ENCODE results near the gene NRP1.

The NRP1 gene

GRCh38 chr10:33290321-33291052 is 44.0 kb downstream of the NRP1 start:
- no peak for DNase-seq

GRCh38 chr10:33289776-33290175 is 44.7 kb downstream of the NRP1 start:
- DNase-seq, result no peak

GRCh38 chr10:33288127-33288526 is 46.3 kb downstream of the NRP1 start:
- DNase-seq, result no peak

DNA sequence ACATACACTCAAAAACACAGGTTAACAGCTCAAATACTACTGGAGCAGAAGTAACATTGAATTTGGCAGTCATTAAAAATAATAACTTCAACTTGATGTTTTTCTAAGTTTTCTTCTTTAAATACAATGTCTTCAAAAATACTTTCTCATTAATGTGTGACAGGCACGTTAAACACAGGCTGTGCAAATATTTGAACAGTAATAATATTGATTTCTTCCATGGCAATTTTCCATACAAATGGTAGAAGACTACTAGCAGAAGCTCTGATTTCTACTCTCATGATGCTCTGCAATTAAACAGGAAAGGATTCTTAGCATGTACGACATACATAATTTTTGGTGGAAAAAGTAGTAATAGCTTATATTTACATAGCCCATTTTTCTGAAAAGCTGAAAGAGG is 47.4 kb downstream of the NRP1 start:
- DNase-seq, result no peak

GRCh38 chr10:33286157-33286934 is 48.1 kb downstream of the NRP1 start:
- DNase-seq, result no peak

- DNase-seq, result no peak
Measured at GRCh38 chr10:33284945-33285344, 49.5 kb downstream of the NRP1 start.

- DNase-seq, result peak; percentile 70
Measured at GRCh38 chr10:33279811-33280602, 54.5 kb downstream of the NRP1 start.

DNA sequence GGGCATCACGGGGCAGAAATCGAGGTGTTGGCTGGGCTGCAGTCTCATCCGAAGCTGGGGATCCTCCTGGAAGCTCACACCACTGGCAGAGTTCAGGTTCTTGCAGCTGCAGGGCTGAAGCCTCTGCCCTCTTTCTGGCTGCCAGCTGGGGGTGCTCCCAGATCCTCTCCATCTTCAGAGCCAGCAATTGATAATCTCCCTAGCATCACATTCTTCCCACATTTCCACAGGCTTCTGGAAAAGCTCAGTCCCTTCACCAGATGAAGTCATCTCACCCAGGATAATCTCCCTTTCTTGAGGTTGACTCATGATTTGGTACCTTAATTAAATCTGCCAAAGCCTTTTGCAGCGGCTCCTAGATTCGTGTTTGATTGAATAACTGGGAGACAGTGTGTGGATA is 55.2 kb downstream of the NRP1 start:
- peak; percentile 54 for DNase-seq

DNA sequence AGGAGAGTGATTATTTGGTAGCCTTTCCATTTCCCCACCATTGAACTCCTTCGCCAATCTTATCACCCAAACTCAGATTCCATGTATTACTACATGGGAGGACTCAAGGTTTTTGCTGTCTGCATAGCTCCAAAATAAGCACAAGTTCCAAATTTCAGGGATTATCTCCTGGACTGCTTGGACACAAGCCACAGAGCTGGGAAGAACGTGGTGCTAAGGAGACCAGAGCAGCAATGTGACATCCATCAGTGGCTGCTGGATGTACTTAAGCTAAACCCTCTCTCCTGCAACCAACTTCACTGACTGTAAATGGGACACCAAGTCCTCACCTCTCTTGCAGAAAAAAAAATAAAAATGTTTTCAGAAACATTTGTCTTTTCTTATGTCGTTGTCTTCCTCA is 56.3 kb downstream of the NRP1 start:
- peak; percentile 36 for DNase-seq

DNA sequence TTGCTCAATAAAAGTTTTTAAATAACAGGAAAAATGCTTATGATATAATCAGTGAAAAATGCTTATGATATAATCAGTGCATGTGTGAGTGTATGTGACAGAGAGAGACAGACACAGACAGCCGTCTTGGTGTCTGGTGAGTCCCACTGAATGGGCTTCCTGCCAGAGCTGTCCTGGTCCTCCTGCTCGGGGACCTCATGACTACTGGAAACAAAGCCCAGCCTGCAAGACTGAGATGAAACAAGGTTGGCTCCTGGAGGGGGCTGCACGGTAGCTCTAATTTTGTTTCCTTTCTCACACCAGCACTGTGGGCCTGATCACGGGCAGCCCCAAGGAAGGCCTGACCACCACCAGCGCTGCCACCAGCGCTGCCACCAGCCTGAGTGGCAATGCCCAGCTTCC is 57.3 kb downstream of the NRP1 start:
- peak; percentile 90 for DNase-seq

DNA sequence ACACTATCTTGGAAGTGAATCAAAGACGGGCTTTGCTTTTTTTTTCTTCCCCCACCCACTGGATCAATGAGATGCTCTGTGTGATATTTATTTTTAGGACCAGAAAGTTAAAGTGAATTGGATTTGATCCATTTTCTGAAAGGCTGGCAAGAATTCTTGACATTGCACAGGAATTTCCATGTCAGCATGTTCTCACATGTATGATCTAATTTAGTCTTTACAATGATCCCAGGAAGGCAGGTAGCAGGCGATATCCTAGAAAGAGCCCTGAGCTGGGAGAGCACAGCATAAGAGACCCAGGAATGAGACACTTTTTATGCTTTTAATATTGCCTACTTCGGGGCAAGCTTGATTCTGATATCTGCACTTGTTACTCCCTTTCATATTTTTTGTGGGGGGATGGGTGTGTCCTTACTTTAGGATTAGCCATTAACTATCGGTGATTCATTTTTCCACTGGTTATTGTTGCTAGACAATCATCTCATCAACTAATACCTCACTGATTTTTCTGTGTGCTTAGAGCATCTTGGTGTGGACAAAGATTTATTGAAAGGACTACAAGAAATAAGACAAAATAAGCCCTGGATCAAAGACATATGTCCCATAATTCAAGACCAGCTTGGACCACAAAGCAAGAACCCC is 58.1 kb downstream of the NRP1 start:
- no peak for DNase-seq

DNA sequence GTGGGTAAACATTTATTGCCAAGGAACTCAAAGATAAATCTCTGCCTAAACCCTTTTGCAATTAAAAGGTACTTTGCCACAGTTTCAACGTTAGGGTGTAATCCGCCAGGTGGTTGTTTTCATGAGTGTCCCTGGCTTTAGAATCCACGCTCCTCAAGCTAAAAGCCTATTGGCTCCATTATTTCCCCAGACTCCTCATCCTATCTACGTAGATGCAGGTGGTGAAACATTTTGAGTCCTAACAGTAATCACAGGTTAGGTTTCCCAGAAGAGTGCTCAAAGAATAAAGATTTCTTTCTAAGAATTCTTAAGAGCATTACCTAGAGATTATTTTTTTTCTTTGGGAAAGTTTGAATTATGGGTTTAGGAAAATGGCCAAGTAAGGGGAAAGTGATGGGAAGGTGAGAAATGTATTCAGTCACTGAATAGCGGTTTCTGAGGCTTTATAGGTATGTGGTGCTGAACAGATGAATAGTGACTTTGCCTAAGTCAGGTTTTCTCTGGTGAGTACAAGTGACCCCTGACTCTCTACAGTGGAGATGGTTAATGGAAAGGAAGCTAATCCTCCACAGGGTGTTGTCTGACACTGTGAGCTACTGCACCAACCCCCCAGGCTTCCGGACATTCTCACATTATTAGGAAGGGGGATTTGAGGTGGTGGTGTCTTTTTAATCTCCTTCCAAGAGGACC is 60.2 kb downstream of the NRP1 start:
- no peak for DNase-seq

GRCh38 chr10:33273295-33274002 is 61.0 kb downstream of the NRP1 start:
- peak; percentile 98 for DNase-seq

DNA sequence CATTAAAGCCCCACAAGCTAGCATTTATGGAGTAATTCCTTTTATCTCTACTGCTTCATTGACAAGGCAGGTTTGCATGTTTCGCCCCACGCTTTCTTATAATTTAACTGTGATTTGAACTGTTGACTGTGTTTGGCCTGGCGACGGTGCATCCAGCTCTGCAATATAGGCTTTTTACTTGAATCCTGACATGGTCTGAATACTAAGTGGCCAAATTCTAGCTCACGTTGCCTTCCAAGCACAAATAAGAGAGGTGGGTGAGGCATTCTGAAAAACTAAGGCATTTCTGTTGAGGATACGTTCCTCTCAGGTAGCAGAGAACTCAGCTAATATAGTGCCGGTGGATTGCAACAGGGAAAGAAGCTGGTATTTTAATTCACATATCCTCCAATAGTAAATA is 61.8 kb downstream of the NRP1 start:
- DNase-seq, result no peak

GRCh38 chr10:33271969-33272583 is 62.4 kb downstream of the NRP1 start:
- peak; percentile 68 for DNase-seq

GRCh38 chr10:33270971-33271370 is 63.5 kb downstream of the NRP1 start:
- DNase-seq, result no peak

GRCh38 chr10:33267708-33268107 is 66.8 kb downstream of the NRP1 start:
- no peak for DNase-seq

DNA sequence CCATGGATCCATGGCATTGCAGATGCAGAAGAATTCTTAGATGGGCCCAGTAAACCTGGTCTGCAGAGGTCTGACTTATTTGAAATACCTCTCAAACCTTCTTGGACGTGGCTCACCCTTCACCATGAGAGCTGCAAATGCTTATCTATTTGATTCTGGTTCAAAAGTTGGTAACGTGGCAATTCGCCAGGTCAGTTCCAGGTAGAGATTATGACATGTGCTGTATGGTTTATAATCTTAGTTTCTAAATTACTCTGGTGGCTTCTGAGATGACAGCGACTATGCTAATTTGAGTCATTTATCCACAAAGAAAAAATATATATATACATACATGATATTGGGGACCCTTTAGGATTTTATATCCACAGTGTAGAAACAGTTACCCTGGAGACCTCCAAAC is 68.8 kb downstream of the NRP1 start:
- no peak for DNase-seq

DNA sequence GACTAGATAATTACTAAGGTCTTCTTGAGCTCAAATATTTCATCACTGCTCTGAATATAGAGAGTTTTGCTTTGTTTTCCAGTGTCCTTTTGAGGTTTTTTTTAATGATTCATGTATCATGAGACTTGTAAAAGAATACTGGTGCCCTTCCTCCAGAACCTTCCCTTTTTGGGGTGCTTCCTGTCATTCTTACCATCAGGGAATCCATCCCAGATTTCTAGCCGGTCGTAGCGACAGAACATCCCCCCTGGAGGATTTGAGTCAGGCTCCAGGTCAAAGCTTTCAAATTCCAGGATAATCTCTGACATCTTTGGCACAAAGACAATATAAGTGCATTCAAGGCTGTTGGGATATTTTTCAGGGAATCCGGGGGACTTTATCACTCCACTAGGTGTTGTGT is 71.0 kb downstream of the NRP1 start:
- peak; percentile 47 for DNase-seq

DNA sequence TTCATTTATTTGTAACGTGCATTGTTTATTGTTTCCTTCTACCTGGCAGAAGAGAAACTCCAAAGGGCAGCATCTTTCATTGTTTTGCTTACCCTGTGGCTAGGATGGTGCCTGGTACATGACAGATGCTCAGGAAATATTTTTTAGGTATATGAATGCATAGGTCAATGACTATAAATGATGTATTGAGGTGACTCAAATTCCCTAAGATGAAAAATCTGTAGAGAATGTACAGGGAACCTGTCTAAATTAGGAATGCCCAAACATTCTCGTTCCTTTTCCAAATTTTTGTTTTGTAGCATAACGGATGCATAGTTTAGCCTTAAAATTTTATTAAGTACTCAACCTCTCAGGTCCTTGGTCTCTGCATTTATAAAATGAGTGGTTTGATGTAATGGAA is 71.6 kb downstream of the NRP1 start:
- no peak for DNase-seq

All from fibroblast of skin of scalp (primary cell).